Pulmonary artery endothelial cell (primary cell): ENCODE results near the gene KRTAP12-1. TPM values are rescaled to one million over a fixed set of nuclear protein-coding genes. Genes with fewer than 3 reads are reported as not detected.

Experiments used
- DNase-seq: peaks from one replicate; pipeline ENCODE4 v3.0.0-alpha.2; 2011; ENCODE audit warnings: low read depth, low spot score
- total RNA-seq: library from RNA; depleted of rRNA; stranded (reverse); fragments of >200 nt; gene quantifications from 2 replicates; pipeline ENCODE4 v1.2.3, GENCODE V29; 2014

Gene KRTAP12-1, protein sequence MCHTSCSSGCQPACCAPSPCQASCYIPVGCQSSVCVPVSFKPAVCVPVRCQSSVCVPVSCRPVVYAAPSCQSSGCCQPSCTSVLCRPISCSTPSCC
- not detected in 2 replicates for total RNA-seq

DNA sequence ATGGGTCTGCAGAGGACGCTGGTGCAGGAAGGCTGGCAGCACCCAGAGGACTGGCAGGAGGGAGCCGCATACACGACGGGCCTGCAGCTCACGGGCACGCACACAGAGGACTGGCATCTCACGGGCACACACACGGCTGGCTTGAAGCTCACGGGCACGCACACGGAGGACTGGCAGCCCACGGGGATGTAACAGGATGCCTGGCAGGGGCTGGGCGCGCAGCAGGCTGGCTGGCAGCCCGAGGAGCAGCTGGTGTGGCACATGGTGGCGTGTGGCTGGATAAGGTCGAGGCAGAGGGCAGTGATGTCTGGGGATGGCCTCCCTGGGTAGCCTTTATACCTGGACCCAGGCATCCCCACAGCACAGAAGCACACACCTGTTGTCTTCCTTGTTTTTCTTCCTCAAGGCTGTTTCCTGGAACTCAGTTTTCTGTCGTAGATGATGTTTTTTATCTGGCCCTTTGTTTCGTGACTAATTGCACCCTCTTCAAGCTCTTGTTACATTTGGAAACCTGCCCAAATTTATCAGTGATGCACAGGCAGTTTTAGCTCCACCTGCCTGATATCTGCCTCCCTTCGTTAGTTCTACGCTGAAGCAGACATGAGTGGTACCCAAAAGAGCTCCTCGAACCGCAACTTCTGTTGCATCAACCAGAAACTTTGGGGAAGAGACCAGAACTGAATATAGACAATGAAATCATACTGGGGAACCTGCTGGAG is at the start of gene KRTAP12-1:
KRTAP12-1 (minus strand) TSS at position 303 of the 719 bp plus-strand sequence; CDS start at position 263, 40 bp downstream.
- no peak for DNase-seq

DNA sequence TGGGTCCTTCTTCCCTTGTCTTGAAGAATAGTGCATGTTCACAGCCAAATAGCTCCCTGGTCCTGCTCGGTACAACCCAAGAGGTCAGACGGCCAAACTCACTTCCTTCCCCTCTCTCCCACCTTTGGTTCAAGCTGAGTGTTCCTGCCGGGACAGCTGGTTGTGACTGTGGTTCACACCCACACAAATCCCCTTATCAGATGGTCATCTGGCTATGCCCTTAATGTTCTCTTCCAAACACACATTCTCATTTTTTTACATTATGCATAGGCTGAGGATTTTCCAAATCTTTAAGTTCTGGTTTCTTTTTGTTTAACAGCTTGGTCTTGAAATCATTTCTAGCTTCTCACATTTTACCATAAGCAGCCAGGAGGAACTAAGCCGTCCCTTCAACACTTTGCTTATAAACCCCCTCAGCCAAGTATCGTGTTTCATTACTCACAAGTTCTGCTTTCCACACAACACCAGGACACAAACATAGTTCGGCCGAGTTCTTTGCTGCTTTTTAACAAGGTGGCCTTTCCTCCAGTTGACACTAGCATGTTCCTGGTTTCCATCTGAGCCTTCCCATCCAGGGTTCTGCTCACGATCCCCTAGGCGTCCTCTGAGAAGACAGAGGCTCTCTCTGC is 49.1 kb upstream of the KRTAP12-1 start:
- DNase-seq: no peak

DNA sequence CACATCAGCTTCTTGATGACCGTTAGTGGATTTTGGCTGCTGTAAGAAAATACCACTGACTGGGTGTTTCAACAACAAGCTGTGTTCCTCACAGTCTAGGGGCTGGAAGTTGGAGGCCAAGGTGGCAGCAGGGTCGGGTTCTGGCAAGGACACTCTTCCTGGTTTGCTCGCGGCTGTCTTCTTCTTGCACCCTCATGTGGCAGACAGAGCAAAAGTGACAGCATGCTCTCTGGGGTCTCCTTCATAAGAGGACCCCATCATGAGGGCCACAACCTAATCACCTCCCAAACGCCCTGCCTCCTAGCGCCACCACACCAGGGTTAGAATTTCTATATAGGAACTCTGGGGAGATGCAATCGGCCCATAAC is 48.0 kb upstream of the KRTAP12-1 start:
- no peak for DNase-seq

- DNase-seq: no peak
Observed at GRCh38 chr21:44729336-44730027, 47.5 kb upstream of the KRTAP12-1 start.

DNA sequence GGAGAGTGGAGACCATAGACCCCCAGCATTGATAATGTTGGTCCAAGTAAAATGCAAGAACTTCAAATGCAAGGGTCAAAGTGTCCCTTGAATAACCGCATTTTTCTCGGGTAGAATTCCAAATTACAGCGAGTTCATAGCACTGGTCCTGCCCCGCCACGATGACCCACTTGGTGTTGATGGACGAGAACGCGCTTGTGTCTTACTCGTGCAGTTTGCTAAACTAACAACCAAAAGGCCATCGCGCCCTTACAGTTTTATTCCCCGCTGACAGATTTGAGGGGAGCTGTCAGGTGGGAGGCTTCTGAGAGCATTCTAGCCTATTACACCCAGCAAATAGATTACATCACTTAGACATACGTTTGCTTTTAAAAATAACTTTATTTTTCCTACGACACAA is 46.8 kb upstream of the KRTAP12-1 start:
- no peak for DNase-seq

GRCh38 chr21:44727757-44728156 is 45.8 kb upstream of the KRTAP12-1 start:
- DNase-seq: no peak

GRCh38 chr21:44727321-44727720 is 45.4 kb upstream of the KRTAP12-1 start:
- no peak for DNase-seq

- DNase-seq: no peak
Observed at GRCh38 chr21:44726826-44727225, 44.9 kb upstream of the KRTAP12-1 start.

GRCh38 chr21:44724926-44725325 is 43.0 kb upstream of the KRTAP12-1 start:
- no peak for DNase-seq

DNA sequence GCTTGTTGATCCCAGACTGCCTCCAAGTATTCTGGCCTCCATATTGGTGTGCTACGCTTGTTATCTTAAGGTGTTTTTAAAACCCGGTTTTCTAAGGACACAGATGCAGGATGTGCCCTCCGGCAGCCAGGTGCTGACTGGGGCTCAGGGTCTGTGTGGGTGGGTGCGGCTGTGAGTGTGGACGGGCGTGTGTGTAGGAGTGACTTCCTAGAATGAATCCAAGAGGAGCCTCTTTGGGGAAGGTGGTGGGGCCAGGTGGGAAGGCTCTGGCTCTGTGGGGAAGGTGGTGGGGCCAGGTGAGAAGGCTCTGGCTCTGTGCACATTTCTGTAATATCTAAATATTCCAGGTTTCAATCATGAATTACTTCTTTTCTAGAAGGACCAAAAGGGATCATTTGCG is 42.2 kb upstream of the KRTAP12-1 start:
- no peak for DNase-seq

- DNase-seq: no peak
Observed at GRCh38 chr21:44723177-44724131, 41.5 kb upstream of the KRTAP12-1 start.

- DNase-seq: no peak
Observed at GRCh38 chr21:44722731-44723130, 40.8 kb upstream of the KRTAP12-1 start.

GRCh38 chr21:44720170-44720569 is 38.2 kb upstream of the KRTAP12-1 start:
- DNase-seq: no peak

- DNase-seq: no peak
Observed at GRCh38 chr21:44718571-44718970, 36.6 kb upstream of the KRTAP12-1 start.

- no peak for DNase-seq
Observed at GRCh38 chr21:44718093-44718492, 36.1 kb upstream of the KRTAP12-1 start.

- DNase-seq: no peak
Observed at GRCh38 chr21:44716984-44717383, 35.0 kb upstream of the KRTAP12-1 start.

- DNase-seq: no peak
Observed at GRCh38 chr21:44714905-44715304, 32.9 kb upstream of the KRTAP12-1 start.

GRCh38 chr21:44713846-44714245 is 31.9 kb upstream of the KRTAP12-1 start:
- no peak for DNase-seq

DNA sequence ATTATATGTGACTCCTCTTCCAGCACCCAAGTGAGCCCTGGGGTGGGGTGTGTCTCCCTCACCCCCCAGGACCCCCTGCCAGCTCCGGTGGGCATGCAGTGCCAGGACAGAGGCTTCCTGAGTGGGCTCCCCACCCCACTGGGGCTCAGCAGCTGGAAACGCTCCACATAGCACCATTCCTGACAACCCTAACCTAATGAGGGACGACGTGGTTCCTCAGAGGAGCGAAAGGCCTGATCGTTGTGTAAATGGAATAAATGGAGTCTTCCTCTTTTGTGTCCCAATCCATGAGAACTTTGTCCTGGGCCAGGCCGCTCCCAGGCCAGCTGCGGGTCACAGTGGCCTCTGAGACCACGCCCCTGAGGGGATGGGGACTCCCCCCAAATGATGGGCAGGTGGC is 31.2 kb upstream of the KRTAP12-1 start:
- no peak for DNase-seq

DNA sequence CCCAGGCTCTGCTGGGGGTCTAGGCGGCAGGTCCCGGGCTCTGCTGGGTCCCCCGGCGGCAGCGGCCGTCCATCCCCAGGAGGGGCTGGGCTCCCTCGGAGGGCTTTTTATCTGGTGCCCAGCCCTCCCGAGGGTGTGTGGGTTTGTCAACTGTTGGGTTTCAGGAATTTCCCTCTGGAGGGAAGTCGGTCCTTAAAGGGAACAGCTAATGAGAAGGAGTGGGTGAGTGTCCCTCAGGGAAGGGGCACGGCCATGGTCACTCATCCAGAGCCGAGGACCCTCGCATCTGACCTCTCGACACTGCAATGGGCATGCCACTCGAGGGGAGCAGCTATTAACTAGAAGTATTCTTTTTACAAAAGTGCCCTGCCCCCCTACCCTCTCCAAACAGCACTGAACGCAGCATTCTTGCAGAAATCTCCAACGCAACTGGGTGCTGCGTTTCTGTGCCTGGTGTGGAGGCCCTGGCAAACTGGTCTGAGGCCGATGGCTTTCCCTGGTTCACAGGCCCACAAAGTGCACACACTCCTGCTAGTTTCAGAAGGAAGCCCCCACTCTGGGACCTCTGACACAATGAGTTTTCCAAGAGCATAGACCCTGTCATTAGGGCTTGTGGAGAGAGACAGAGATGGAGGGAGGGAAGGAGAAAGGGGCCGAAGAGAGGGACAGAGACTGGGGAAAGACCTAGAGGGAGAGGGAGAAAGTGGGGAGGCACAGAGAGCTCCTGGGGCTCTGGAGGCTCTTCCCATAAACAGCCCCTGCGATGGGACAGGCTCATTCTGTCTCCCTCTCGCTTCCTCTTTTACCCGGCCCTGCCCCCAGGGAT is 30.5 kb upstream of the KRTAP12-1 start:
- no peak for DNase-seq
